ENCODE measurements around the gene ACP5.

Gene ACP5

GRCh38 chr19:11535792-11536595 is 41.5 kb downstream of the ACP5 start (continued):
- TF ChIP-seq KLF17 (tag by site-specific recombination; IDR thresholded peaks at IDR 0.05) (peak; percentile 74), ZBTB26 (tag by site-specific recombination; optimal IDR thresholded peaks at IDR 0.05) (peak; percentile 29), ZBTB44 (tag by site-specific recombination; IDR thresholded peaks at IDR 0.05) (peak; percentile 62; the same call in 1 of the 2 replicates), GFI1B (tag by site-specific recombination; IDR thresholded peaks at IDR 0.05) (no peak), SP2 (tag by site-specific recombination; IDR thresholded peaks at IDR 0.05) (peak; percentile 71), GLIS2 (tag by site-specific recombination; IDR thresholded peaks at IDR 0.05) (peak; percentile 89), ATF2 (tag by site-specific recombination; IDR thresholded peaks at IDR 0.05; ENCODE audit: low read depth) (peak; percentile 97), ZNF221 (tag by site-specific recombination; IDR thresholded peaks at IDR 0.05; ENCODE audit: borderline replicate concordance) (no peak), ZFP69B (tag by site-specific recombination; IDR thresholded peaks at IDR 0.05) (no peak), KLF7 (tag by site-specific recombination; IDR thresholded peaks at IDR 0.05; ENCODE audit: borderline replicate concordance) (peak; percentile 13; the same call in 1 of the 2 replicates), CTCF (tag by site-specific recombination; IDR thresholded peaks at IDR 0.05) (peak; percentile 81; the same call in 1 of the 2 replicates), ZNF148 (tag by site-specific recombination; IDR thresholded peaks at IDR 0.05; ENCODE audit: borderline replicate concordance) (peak; percentile 59; the same call in 1 of the 2 replicates), ZNF23 (tag by site-specific recombination; IDR thresholded peaks at IDR 0.05; ENCODE audit: borderline replicate concordance) (no peak), PATZ1 (tag by site-specific recombination; IDR thresholded peaks at IDR 0.05) (peak; percentile 94), ZNF501 (tag by site-specific recombination; IDR thresholded peaks at IDR 0.05) (peak; percentile 18; the same call in 1 of the 2 replicates), ZNF335 (tag by site-specific recombination; conservative IDR thresholded peaks at IDR 0.05) (peak; percentile 67), ZNF623 (tag by site-specific recombination; IDR thresholded peaks at IDR 0.05) (no peak), ZBTB21 (tag by site-specific recombination; IDR thresholded peaks at IDR 0.05) (peak; percentile 73), ZSCAN30 (tag by site-specific recombination; IDR thresholded peaks at IDR 0.05) (peak; percentile 91), ZNF157 (tag by site-specific recombination; IDR thresholded peaks at IDR 0.05) (no peak), ZEB2 (tag by site-specific recombination; IDR thresholded peaks at IDR 0.05) (peak; percentile 41; the same call in 1 of the 2 replicates), ZNF785 (tag by site-specific recombination; IDR thresholded peaks at IDR 0.05) (peak; percentile 55; the same call in 1 of the 2 replicates), ZNF621 (tag by site-specific recombination; IDR thresholded peaks at IDR 0.05) (no peak), ZNF830 (tag by site-specific recombination; IDR thresholded peaks at IDR 0.05; ENCODE audit: low read depth) (no peak), ZNF449 (tag by site-specific recombination; IDR thresholded peaks at IDR 0.05) (peak; percentile 59; the same call in 1 of the 2 replicates)
